H1 (cell line): ENCODE data around the gene TM9SF1. TPM values are rescaled to one million over a fixed set of nuclear protein-coding genes. Genes with fewer than 3 reads are reported as not detected.

Experiments used
- CTCF ChIA-PET: fragments of 300-600 bp; sonication (Branson Sonifier 250); formaldehyde crosslinking; loops from one replicate; lab custom pipeline; 2021; ENCODE audit not compliant: partially characterized antibody; lab: Charles Lee
- POLR2A ChIA-PET: fragments of 300-600 bp; sonication (Branson Sonifier 250); formaldehyde crosslinking; loops from one replicate; lab custom pipeline; 2021; ENCODE audit warnings: inconsistent platforms; ENCODE audit not compliant: partially characterized antibody; lab: Charles Lee
- DNase-seq, 2 experiments: peaks; one replicate each; pipeline versions ENCODE4 v3.0.0 to v3.0.0-alpha.2; 2010 to 2022; ENCODE audit warnings: low spot score in 2 of 2, low read depth in 1 of 2, mixed read lengths in 1 of 2
- FAIRE-seq: peaks from 2 replicates; lab custom pipeline; 2011; peaks lifted over from hg19 to GRCh38; lab: Jason Lieb, UNC
- H2AFZ ChIP-seq: 2 replicates; pipeline ENCODE4 v1.8.1; 2012; ENCODE audit warnings: low read length, inconsistent platforms
- H2AK5ac ChIP-seq: 2 replicates; pipeline ENCODE4 v1.6.1; 2013; ENCODE audit warnings: low read depth, low read length
- H2BK120ac ChIP-seq: replicated peaks from 2 replicates; pipeline ENCODE3; 2013; ENCODE audit warnings: low read depth, low read length, inconsistent platforms
- H2BK12ac ChIP-seq: 2 replicates; pipeline ENCODE4 v1.6.1; 2013; ENCODE audit warnings: low read depth, low read length
- H2BK15ac ChIP-seq: 2 replicates; pipeline ENCODE4 v1.6.1; 2013; ENCODE audit warnings: low read length
- H2BK20ac ChIP-seq: 2 replicates; pipeline ENCODE4 v1.6.1; 2013; ENCODE audit warnings: low read length
- H2BK5ac ChIP-seq: 2 replicates; pipeline ENCODE4 v1.6.1; 2013; ENCODE audit warnings: low read depth, low read length
- H3K14ac ChIP-seq: 2 replicates; pipeline ENCODE4 v1.6.1; 2013; ENCODE audit warnings: inconsistent platforms; ENCODE audit not compliant: insufficient read length
- H3K18ac ChIP-seq: 2 replicates; pipeline ENCODE4 v1.6.1; 2013; ENCODE audit warnings: low read length; ENCODE audit errors: extremely low read depth
- H3K23ac ChIP-seq: 2 replicates; pipeline ENCODE4 v1.6.1; 2013; ENCODE audit warnings: inconsistent platforms; ENCODE audit not compliant: insufficient read length
- H3K23me2 ChIP-seq: 2 replicates; pipeline ENCODE4 v1.6.1; 2013; ENCODE audit warnings: low read depth, low read length
- H3K27ac ChIP-seq: 2 replicates; pipeline ENCODE4 v1.6.1; 2011; ENCODE audit warnings: low read depth, low read length, inconsistent platforms
- H3K27me3 ChIP-seq, 4 experiments: replicated peaks in 1 of 4; 1 replicate in 1 of 4; 2 replicates in 3 of 4; pipeline versions ENCODE4 v1.6.1 to v1.8.1; 2011 to 2013; ENCODE audit warnings: low read length in 3 of 4, mild to moderate bottlenecking in 3 of 4, inconsistent platforms in 2 of 4, mixed read lengths in 2 of 4, moderate library complexity in 1 of 4; ENCODE audit not compliant: control insufficient read depth in 3 of 4, insufficient read depth in 3 of 4; ENCODE audit errors: extremely low read depth in 1 of 4
- H3K36me3 ChIP-seq, 4 experiments: 2 replicates each; pipeline versions ENCODE4 v1.6.1 to v1.8.1; 2011 to 2013; ENCODE audit warnings: mild to moderate bottlenecking in 4 of 4, low read length in 3 of 4, moderate library complexity in 2 of 4, control low read depth in 1 of 4, inconsistent platforms in 1 of 4; ENCODE audit not compliant: insufficient read depth in 4 of 4, control insufficient read depth in 2 of 4
- H3K4ac ChIP-seq: replicated peaks from 2 replicates; pipeline ENCODE3; 2013; ENCODE audit warnings: low read length, low read depth, mixed read lengths, inconsistent platforms; ENCODE audit not compliant: insufficient read length
- H3K4me1 ChIP-seq, 4 experiments: replicated peaks in 1 of 4; 1 replicate in 1 of 4; 2 replicates in 3 of 4; pipeline versions ENCODE4 v1.6.1 to v1.8.1; 2011 to 2013; ENCODE audit warnings: low read length in 3 of 4, inconsistent platforms in 2 of 4, mixed read lengths in 1 of 4; ENCODE audit not compliant: insufficient read depth in 4 of 4, control insufficient read depth in 3 of 4
- H3K4me2 ChIP-seq, 2 experiments: 2 replicates each; pipeline versions ENCODE4 v1.6.1 to v1.8.1; 2011 to 2013; ENCODE audit warnings: low read depth in 2 of 2, low read length in 2 of 2, control low read depth in 1 of 2, inconsistent platforms in 1 of 2, mild to moderate bottlenecking in 1 of 2; ENCODE audit not compliant: insufficient read depth in 1 of 2
- H3K4me3 ChIP-seq, 4 experiments: fragments of 200-600, 300-600 bp in 1 of 4; sonication (generic), shearing (Covaris generic), sonication (Bioruptor Twin) in 1 of 4; 2 replicates each; pipeline versions ENCODE4 v1.5.1 to v1.8.1; 2011 to 2016; ENCODE audit warnings: low read length in 4 of 4, low read depth in 3 of 4, control low read depth in 2 of 4, inconsistent platforms in 2 of 4, mild to moderate bottlenecking in 2 of 4, mixed read lengths in 1 of 4, moderate library complexity in 1 of 4; ENCODE audit not compliant: insufficient read depth in 2 of 4; ENCODE audit errors: extremely low read depth in 1 of 4
- H3K56ac ChIP-seq: replicated peaks from 2 replicates; pipeline ENCODE3; 2013; ENCODE audit warnings: low read depth, mild to moderate bottlenecking, mixed read lengths, low read length, inconsistent platforms; ENCODE audit not compliant: insufficient read length
- H3K79me1 ChIP-seq: 2 replicates; pipeline ENCODE4 v1.6.1; 2013; ENCODE audit warnings: low read depth, low read length, control low read depth
- H3K79me2 ChIP-seq, 2 experiments: 2 replicates each; pipeline versions ENCODE4 v1.6.1 to v1.8.1; 2012 to 2013; ENCODE audit warnings: low read length in 2 of 2, mild to moderate bottlenecking in 2 of 2, inconsistent platforms in 1 of 2; ENCODE audit not compliant: insufficient read depth in 2 of 2, control insufficient read depth in 1 of 2
- H3K9ac ChIP-seq, 4 experiments: replicated peaks in 1 of 4; 1 replicate in 1 of 4; 2 replicates in 3 of 4; pipeline versions ENCODE4 v1.6.1 to v1.8.1; 2011 to 2013; ENCODE audit warnings: low read depth in 3 of 4, low read length in 3 of 4, control low read depth in 2 of 4, mild to moderate bottlenecking in 2 of 4, moderate library complexity in 2 of 4, inconsistent platforms in 1 of 4; ENCODE audit errors: extremely low read depth in 1 of 4
- H3K9me3 ChIP-seq, 2 experiments: 2 replicates each; pipeline versions ENCODE4 v1.6.1 to v1.8.1; 2012 to 2013; ENCODE audit warnings: mild to moderate bottlenecking in 2 of 2, moderate library complexity in 2 of 2, control low read depth in 1 of 2, inconsistent platforms in 1 of 2, low read depth in 1 of 2, low read length in 1 of 2, mixed read lengths in 1 of 2; ENCODE audit not compliant: insufficient read depth in 2 of 2
- H4K20me1 ChIP-seq, 2 experiments: replicated peaks in 1 of 2; 2 replicates each; pipeline versions ENCODE3 to v1.8.1; 2011 to 2013; ENCODE audit warnings: inconsistent platforms in 2 of 2, low read length in 2 of 2, mild to moderate bottlenecking in 1 of 2; ENCODE audit not compliant: insufficient read depth in 2 of 2, control insufficient read depth in 1 of 2
- H4K5ac ChIP-seq: 2 replicates; pipeline ENCODE4 v1.6.1; 2013; ENCODE audit warnings: low read length, low read depth, mixed read lengths, inconsistent platforms; ENCODE audit not compliant: insufficient read length
- H4K8ac ChIP-seq: 2 replicates; pipeline ENCODE4 v1.8.0; 2013; ENCODE audit warnings: mild to moderate bottlenecking, moderate library complexity, low read length, inconsistent platforms; ENCODE audit not compliant: insufficient read depth; ENCODE audit errors: extremely low read depth
- H4K91ac ChIP-seq: replicated peaks from 2 replicates; pipeline ENCODE3; 2013; ENCODE audit warnings: low read length, mixed read lengths, inconsistent platforms; ENCODE audit not compliant: insufficient read length
- BCL11A ChIP-seq, 2 experiments: IDR thresholded peaks; one replicate each; pipeline ENCODE4 v1.6.1; 2011; ENCODE audit warnings: low read depth in 2 of 2, low read length in 2 of 2, mild to moderate bottlenecking in 2 of 2
- EZH2 ChIP-seq: fragments of 200-600 bp; sonication (generic); IDR thresholded peaks from 2 replicates; pipeline ENCODE4 v1.7.1; 2012; ENCODE audit warnings: low read depth, mild to moderate bottlenecking, moderate library complexity, low read length, inconsistent platforms; ENCODE audit not compliant: severe bottlenecking
- GTF2F1 ChIP-seq: IDR thresholded peaks from 2 replicates; pipeline ENCODE4 v1.6.1; 2012; ENCODE audit warnings: low read depth, low read length, improper control_type of control experiment, borderline replicate concordance
- JUN ChIP-seq: IDR thresholded peaks from 2 replicates; pipeline ENCODE4 v1.6.1; 2011; ENCODE audit warnings: low read depth, mild to moderate bottlenecking, improper control_type of control experiment, low read length
- MAFK ChIP-seq: IDR thresholded peaks from 2 replicates; pipeline ENCODE4 v1.6.1; 2012; ENCODE audit warnings: low read depth, mild to moderate bottlenecking, improper control_type of control experiment, low read length
- POU5F1 ChIP-seq: IDR thresholded peaks from 2 replicates; pipeline ENCODE4 v1.6.1; 2011; ENCODE audit warnings: low read depth, mild to moderate bottlenecking, low read length, moderate library complexity
- SIX5 ChIP-seq: IDR thresholded peaks from 2 replicates; pipeline ENCODE4 v1.6.1; 2011; ENCODE audit warnings: mild to moderate bottlenecking, low read depth, low read length
- TEAD4 ChIP-seq: IDR thresholded peaks from 2 replicates; pipeline ENCODE4 v1.6.1; 2012; ENCODE audit warnings: low read depth, low read length, inconsistent platforms, mixed read lengths
- WGBS, 2 experiments: shearing (Covaris generic) in 1 of 2; methylation state at CpG; one replicate each; pipeline versions ENCODE4 v1.1.6 to v1.1.7; 2013 to 2015; ENCODE audit warnings: low lambda C conversion rate in 2 of 2, mixed read lengths in 2 of 2, inconsistent platforms in 1 of 2, low coverage in 1 of 2, missing lambda C conversion rate in 1 of 2; ENCODE audit not compliant: insufficient replicate concordance in 2 of 2, insufficient coverage in 1 of 2, insufficient read length in 1 of 2; ENCODE audit errors: extremely low coverage in 1 of 2, missing lambda C conversion rate in 1 of 2; 5-methylcytosine and 5-hydroxymethylcytosine counted together
- polyA plus RNA-seq, 7 experiments: library from polyadenylated mRNA; depleted of rRNA in 3 of 7; stranded (reverse) in 5 of 7; unstranded in 2 of 7; fragments of >200 nt in 5 of 7; fragments of 200-250 nt in 2 of 7; gene quantifications; 1 replicate in 5 of 7; 2 replicates in 1 of 7; 4 replicates in 1 of 7; pipeline versions ENCODE4 v1.2.1 to v1.2.3, GENCODE V29; 2011 to 2013; ENCODE audit warnings: missing spikeins in 2 of 7, mixed read lengths in 2 of 7
- total RNA-seq: library from RNA; stranded (reverse); fragmentation: NEBNext Ultra II Directional; extraction: Animal tissue kit (Norgen Biotek cat#: 25700); gene quantifications from 2 replicates; pipeline ENCODE4 v1.2.1, GENCODE V29; 2021
- TF ChIP-seq, protein P1 (sequence below): IDR thresholded peaks from 2 replicates; pipeline ENCODE4 v1.6.1; 2012; ENCODE audit warnings: low read length, inconsistent platforms

Gene TM9SF1
- total and polyA plus RNA-seq, 2 of the 8 experiments (the other 6 are each of a cell fraction or from before 2014, with no cell fraction given): 22.2 to 29.2 TPM

DNA sequence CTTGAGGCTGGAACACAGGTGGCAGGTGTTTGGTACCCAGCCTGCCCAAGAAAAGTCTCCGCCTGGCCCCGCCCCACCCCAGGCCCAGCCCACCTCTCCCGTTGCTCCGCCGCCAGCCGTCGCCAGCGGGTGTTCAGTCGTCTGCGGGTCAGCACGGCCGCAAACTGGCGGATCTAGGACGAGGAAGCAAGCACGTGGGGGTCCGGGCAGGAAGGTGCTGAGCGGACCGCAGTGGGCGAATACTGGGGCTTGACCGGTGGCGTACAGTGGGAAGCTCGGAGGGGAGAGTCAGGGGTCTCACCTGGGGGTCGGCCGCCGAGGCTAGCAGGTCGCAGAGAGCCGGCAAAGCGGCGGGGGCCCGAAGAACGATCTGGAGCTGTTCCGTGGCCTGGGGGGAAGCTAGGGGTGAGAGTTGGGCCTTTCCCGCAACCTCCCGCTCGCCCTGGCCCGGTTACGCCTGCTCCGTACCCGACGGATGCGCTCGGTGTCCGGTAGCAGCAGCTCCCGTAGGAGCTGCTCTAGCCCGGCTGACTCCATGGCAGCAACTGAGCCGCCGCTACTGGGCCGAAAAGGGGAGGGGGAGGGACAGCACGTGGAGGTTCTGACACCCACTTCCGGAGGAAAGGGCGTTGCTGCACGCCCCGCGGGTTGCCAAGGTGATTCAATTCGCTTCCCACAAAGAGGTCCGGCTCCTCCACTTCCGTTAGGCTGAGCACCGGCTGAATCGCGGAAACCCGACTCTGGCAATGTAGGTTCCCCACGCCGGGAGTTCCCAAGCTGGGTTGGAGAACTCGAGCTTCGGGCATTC is 6.8 kb downstream of the TM9SF1 start, which contains the start of gene IPO4:
IPO4 (minus strand) TSS at position 566 of the 808 bp plus-strand sequence; CDS start at position 537, 29 bp downstream.
- H3K27me3 ChIP-seq: no peaks in the 10 kb centered on the region
- CTCF ChIA-PET: interaction anchor here (0.8 to 4.1 kb wide), 7 partner anchors 24 to 119 kb away, joined by 3 to 16 read pairs (median 4); partner anchors contain the start of genes CHMP4A, CIDEB, DCAF11 and DHRS1
- peak within 1 kb of the TSS; percentile 70 to 85 for H3K4me2 ChIP-seq
- no peaks in the 10 kb centered on the region for H3K9me3 ChIP-seq
- no peak within 1 kb of the TSS for H2AK5ac ChIP-seq
- H3K79me1 ChIP-seq: peaks cover 12% of the 10 kb centered on the region
- H3K23ac ChIP-seq: no peak within 1 kb of the TSS
- POLR2A ChIA-PET: interaction anchor here (0.5 to 7.9 kb wide), 21 partner anchors 9 to 94 kb away, joined by 3 to 158 read pairs (median 4); partner anchors contain the start of genes CHMP4A, IRF9, MDP1 and PCK2
- H3K36me3 ChIP-seq: peaks cover 17 to 41% (median 36%) of the 10 kb centered on the region in 4 experiments; a peak in 7 of 8 replicates
- H3K9ac ChIP-seq: peak within 1 kb of the TSS; percentile 36 to 71 (median 55)
- 4% methylated on average over 55 of the region's 65 CpGs; no CpG with 5 or more reads in 1 of the 2 experiments for WGBS, 2 experiments
- DNase-seq (peak; percentile 93 to 95), FAIRE-seq (no peak)
- peak within 1 kb of the TSS; percentile 82 for H4K91ac ChIP-seq
- no peak within 1 kb of the TSS for H2AFZ ChIP-seq
- 0 out of 2 replicates have a peak within 1 kb of the TSS, but pooled peaks have one; percentile 40 for H3K18ac ChIP-seq
- H3K4ac ChIP-seq: no peak within 1 kb of the TSS
- H2BK12ac ChIP-seq: no peak within 1 kb of the TSS
- H3K79me2 ChIP-seq: peaks cover 0 to 13% of the 10 kb centered on the region in 2 experiments; a peak in 2 of 4 replicates
- peak within 1 kb of the TSS; percentile 72 for H4K5ac ChIP-seq
- H3K27ac ChIP-seq: peak within 1 kb of the TSS; percentile 58; the same call in 1 of the 2 replicates
- 0 out of 2 replicates have a peak within 1 kb of the TSS, but pooled peaks have one; percentile 89 for H2BK15ac ChIP-seq
- peak within 1 kb of the TSS; percentile 75 to 91 (median 87) for H3K4me3 ChIP-seq
- H3K14ac ChIP-seq: no peak within 1 kb of the TSS
- H2BK120ac ChIP-seq: no peak within 1 kb of the TSS
- peak within 1 kb of the TSS; percentile 53; the same call in 1 of the 2 replicates for H2BK5ac ChIP-seq
- H3K4me1 ChIP-seq: peaks cover 0 to 7% (median 4%) of the 10 kb centered on the region in 4 experiments; a peak in 6 of 7 replicates
- H4K20me1 ChIP-seq: peaks cover 0 to 16% of the 10 kb centered on the region in 2 experiments
- H2BK20ac ChIP-seq: no peak within 1 kb of the TSS
- peaks cover 5% of the 10 kb centered on the region for H3K23me2 ChIP-seq
- H4K8ac ChIP-seq: peak within 1 kb of the TSS; percentile 91
- H3K56ac ChIP-seq: peak within 1 kb of the TSS; percentile 62
- TF ChIP-seq BCL11A (IDR thresholded peaks at IDR 0.05; ENCODE audit: low read depth in 2 of 2, low read length in 2 of 2) (no peak), POU5F1 (0 out of 2 replicates have a peak, but pooled peaks have one; percentile 25), JUN (0 out of 2 replicates have a peak, but pooled peaks have one; percentile 24), TEAD4 (no peak), SIX5 (peak; percentile 44; the same call in 1 of the 2 replicates), EZH2 (no peak), MAFK (no peak), GTF2F1 (0 out of 2 replicates have a peak, but pooled peaks have one; percentile 61)
- TF ChIP-seq, protein P1, sequence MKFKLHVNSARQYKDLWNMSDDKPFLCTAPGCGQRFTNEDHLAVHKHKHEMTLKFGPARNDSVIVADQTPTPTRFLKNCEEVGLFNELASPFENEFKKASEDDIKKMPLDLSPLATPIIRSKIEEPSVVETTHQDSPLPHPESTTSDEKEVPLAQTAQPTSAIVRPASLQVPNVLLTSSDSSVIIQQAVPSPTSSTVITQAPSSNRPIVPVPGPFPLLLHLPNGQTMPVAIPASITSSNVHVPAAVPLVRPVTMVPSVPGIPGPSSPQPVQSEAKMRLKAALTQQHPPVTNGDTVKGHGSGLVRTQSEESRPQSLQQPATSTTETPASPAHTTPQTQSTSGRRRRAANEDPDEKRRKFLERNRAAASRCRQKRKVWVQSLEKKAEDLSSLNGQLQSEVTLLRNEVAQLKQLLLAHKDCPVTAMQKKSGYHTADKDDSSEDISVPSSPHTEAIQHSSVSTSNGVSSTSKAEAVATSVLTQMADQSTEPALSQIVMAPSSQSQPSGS: no peak
